ENCODE results near the gene PTGR1. TPM values are rescaled to one million over a fixed set of nuclear protein-coding genes. Genes with fewer than 3 reads are reported as not detected.

PTGR1 gene
- total and polyA plus RNA-seq, 2 of the 8 experiments (the other 6 are each of a cell fraction or from before 2014, with no cell fraction given): 16.9 to 28.5 TPM

DNA sequence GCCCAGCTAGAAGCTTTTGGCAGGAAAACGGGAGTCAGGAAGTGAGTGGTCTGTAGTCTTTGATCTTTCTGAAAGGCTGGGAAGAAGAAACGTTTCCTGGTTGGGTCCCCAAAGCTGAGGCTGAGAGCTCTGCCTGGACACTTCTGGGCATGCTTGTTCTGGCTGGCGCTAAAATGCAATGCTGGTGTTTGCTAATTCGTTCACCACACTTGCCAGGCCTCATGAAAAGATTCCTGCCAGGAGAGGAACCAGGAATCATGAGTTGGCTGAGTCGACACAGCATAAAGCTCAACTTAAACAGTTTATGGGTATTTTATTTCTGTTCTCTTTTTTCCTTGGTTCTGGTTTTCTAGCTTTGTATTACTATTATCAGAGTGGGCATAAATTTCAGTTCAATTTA is 10.7 kb upstream of the PTGR1 start:
- CTCF ChIA-PET (ENCODE audit: partially characterized antibody): interaction anchor here (0.8 to 4.1 kb wide), 5 partner anchors 10 to 19 kb away, joined by 3 to 23 read pairs (median 4); partner anchors contain the start of gene PTGR1
- no peak overlapping the region for H2BK15ac ChIP-seq (ENCODE audit: low read length)
- H3K9ac ChIP-seq (replicated peaks in 1 of 4; ENCODE audit: extremely low read depth in 1 of 4, low read depth in 3 of 4, low read length in 3 of 4): no peak overlapping the region
- no peak overlapping the region for H3K4ac ChIP-seq (replicated peaks; ENCODE audit: insufficient read length, low read depth, low read length)
- no peak overlapping the region for H2BK12ac ChIP-seq (ENCODE audit: low read depth, low read length)
- H3K79me1 ChIP-seq (ENCODE audit: low read depth, low read length): no peaks in the 10 kb centered on the region
- H3K4me1 ChIP-seq (replicated peaks in 1 of 4; ENCODE audit: control insufficient read depth in 3 of 4, insufficient read depth in 4 of 4, low read length in 3 of 4): no peaks in the 10 kb centered on the region
- no peaks in the 10 kb centered on the region for H4K20me1 ChIP-seq (replicated peaks in 1 of 2; ENCODE audit: control insufficient read depth in 1 of 2, insufficient read depth in 2 of 2, low read length in 2 of 2)
- DNase-seq (ENCODE audit: low read depth in 1 of 2, low spot score in 2 of 2) (no peak), FAIRE-seq (no peak)
- H2BK120ac ChIP-seq (replicated peaks; ENCODE audit: low read depth, low read length): no peak overlapping the region
- no peaks in the 10 kb centered on the region for H3K9me3 ChIP-seq (ENCODE audit: insufficient read depth in 2 of 2, low read depth in 1 of 2, low read length in 1 of 2)
- no peak overlapping the region for H3K18ac ChIP-seq (ENCODE audit: extremely low read depth, low read length)
- no peaks in the 10 kb centered on the region for H3K79me2 ChIP-seq (ENCODE audit: control insufficient read depth in 1 of 2, insufficient read depth in 2 of 2, low read length in 2 of 2)
- H4K91ac ChIP-seq (replicated peaks; ENCODE audit: insufficient read length, low read length): no peak overlapping the region
- no peak overlapping the region for H3K23ac ChIP-seq (ENCODE audit: insufficient read length)
- H3K36me3 ChIP-seq (ENCODE audit: control insufficient read depth in 2 of 4, insufficient read depth in 4 of 4, low read length in 3 of 4): no peaks in the 10 kb centered on the region
- H3K4me2 ChIP-seq (ENCODE audit: insufficient read depth in 1 of 2, low read depth in 2 of 2, low read length in 2 of 2): no peak overlapping the region
- POLR2A ChIA-PET (ENCODE audit: partially characterized antibody): interaction anchor here (0.6 to 0.8 kb wide), 2 partner anchors 10 to 133 kb away, joined by 3 to 5 read pairs; partner anchors contain the start of gene PTGR1
- no peak for TF ChIP-seq POU5F1 (IDR thresholded peaks at IDR 0.05; ENCODE audit: low read depth, low read length)
- TF ChIP-seq TAF7 (optimal IDR thresholded peaks at IDR 0.05; ENCODE audit: borderline replicate concordance, low read depth, low read length): no peak
- no peak for TF ChIP-seq TEAD4 (IDR thresholded peaks at IDR 0.05; ENCODE audit: low read depth, low read length)
- no peaks in the 10 kb centered on the region for H3K23me2 ChIP-seq (ENCODE audit: low read depth, low read length)
- no peak overlapping the region for H2AK5ac ChIP-seq (ENCODE audit: low read depth, low read length)
- H3K27me3 ChIP-seq (replicated peaks in 1 of 4; ENCODE audit: control insufficient read depth in 3 of 4, extremely low read depth in 1 of 4, insufficient read depth in 3 of 4, low read length in 3 of 4): no peaks in the 10 kb centered on the region; a peak in 1 of 7 replicates
- H3K4me3 ChIP-seq (ENCODE audit: extremely low read depth in 1 of 4, insufficient read depth in 2 of 4, low read depth in 3 of 4, low read length in 4 of 4): no peak overlapping the region
- no peak overlapping the region for H3K27ac ChIP-seq (ENCODE audit: low read depth, low read length)
- whole genome bisulfite sequencing, 2 experiments (ENCODE audit: extremely low coverage in 1 of 2, insufficient coverage in 1 of 2, insufficient read length in 1 of 2, insufficient replicate concordance in 2 of 2, low coverage in 1 of 2, low lambda C conversion rate in 2 of 2, missing lambda C conversion rate in 1 of 2): 71% methylated on average over 5 of the region's 5 CpGs; no CpG with 5 or more reads in 1 of the 2 experiments
- H2BK5ac ChIP-seq (ENCODE audit: low read depth, low read length): no peak overlapping the region
- no peak overlapping the region for H3K14ac ChIP-seq (ENCODE audit: insufficient read length)
- H3K56ac ChIP-seq (replicated peaks; ENCODE audit: insufficient read length, low read depth, low read length): no peak overlapping the region
- H4K8ac ChIP-seq (ENCODE audit: extremely low read depth, insufficient read depth, low read length): no peak overlapping the region
- no peak overlapping the region for H2BK20ac ChIP-seq (ENCODE audit: low read length)
- no peak overlapping the region for H4K5ac ChIP-seq (ENCODE audit: insufficient read length, low read depth, low read length)
- H2AFZ ChIP-seq (ENCODE audit: low read length): no peak overlapping the region; the same call in 1 of the 2 replicates

Data from H1 (cell line).